Astrocyte (in vitro differentiated cells and primary cell): ENCODE data around the gene MAPK9. TPM values are rescaled to one million over a fixed set of nuclear protein-coding genes. Genes with fewer than 3 reads are reported as not detected.

Experiments used
- DNase-seq: peaks from one replicate; pipeline ENCODE4 v3.0.0-alpha.2; 2010; ENCODE audit warnings: low read depth
- FAIRE-seq: peaks from 2 replicates; lab custom pipeline; 2011; peaks lifted over from hg19 to GRCh38; lab: Jason Lieb, UNC
- H2AFZ ChIP-seq: 2 replicates; pipeline ENCODE4 v1.6.0; 2012; ENCODE audit warnings: low read depth, low read length, inconsistent platforms
- H3K27ac ChIP-seq: 2 replicates; pipeline ENCODE4 v1.5.1; 2011; ENCODE audit warnings: low read depth, low read length, inconsistent platforms
- H3K27me3 ChIP-seq: 2 replicates; pipeline ENCODE4 v1.6.0; 2011; ENCODE audit warnings: low read length, inconsistent platforms; ENCODE audit not compliant: insufficient read depth
- H3K36me3 ChIP-seq: 2 replicates; pipeline ENCODE4 v1.5.1; 2011; ENCODE audit warnings: low read length, inconsistent platforms; ENCODE audit not compliant: insufficient read depth
- H3K4me1 ChIP-seq: 2 replicates; pipeline ENCODE4 v1.5.1; 2011; ENCODE audit warnings: low read length, inconsistent platforms; ENCODE audit not compliant: insufficient read depth
- H3K4me2 ChIP-seq: 2 replicates; pipeline ENCODE4 v1.6.0; 2012; ENCODE audit warnings: low read length, inconsistent platforms
- H3K4me3 ChIP-seq: 2 replicates; pipeline ENCODE4 v1.5.1; 2011; ENCODE audit warnings: low read depth, mild to moderate bottlenecking, low read length, inconsistent platforms; ENCODE audit not compliant: insufficient read depth
- H3K79me2 ChIP-seq: 2 replicates; pipeline ENCODE4 v1.6.0; 2012; ENCODE audit warnings: mild to moderate bottlenecking, low read length, inconsistent platforms; ENCODE audit not compliant: insufficient read depth
- H3K9ac ChIP-seq: 2 replicates; pipeline ENCODE4 v1.6.0; 2012; ENCODE audit warnings: mild to moderate bottlenecking, low read length, inconsistent platforms
- H3K9me3 ChIP-seq: 2 replicates; pipeline ENCODE4 v1.5.1; 2012; ENCODE audit warnings: low read depth, mild to moderate bottlenecking, low read length, inconsistent platforms; ENCODE audit not compliant: insufficient read depth
- H4K20me1 ChIP-seq: 2 replicates; pipeline ENCODE4 v1.6.0; 2012; ENCODE audit warnings: low read length, inconsistent platforms; ENCODE audit not compliant: insufficient read depth
- H3K27ac Mint-ChIP-seq: one replicate; pipeline ENCODE4 v1.8.0; 2021; ENCODE audit warnings: mild to moderate bottlenecking, mixed read lengths; ENCODE audit not compliant: unreplicated experiment
- H3K27me3 Mint-ChIP-seq: one replicate; pipeline ENCODE4 v1.8.0; 2021; ENCODE audit warnings: low read depth, mixed read lengths; ENCODE audit not compliant: unreplicated experiment
- H3K36me3 Mint-ChIP-seq: one replicate; pipeline ENCODE4 v1.8.0; 2021; ENCODE audit warnings: low read depth, mixed read lengths; ENCODE audit not compliant: unreplicated experiment
- H3K4me1 Mint-ChIP-seq: one replicate; pipeline ENCODE4 v1.8.0; 2021; ENCODE audit warnings: low read depth, mixed read lengths; ENCODE audit not compliant: unreplicated experiment
- H3K4me3 Mint-ChIP-seq: one replicate; pipeline ENCODE4 v1.8.0; 2021; ENCODE audit warnings: mild to moderate bottlenecking, moderate library complexity, mixed read lengths; ENCODE audit not compliant: unreplicated experiment
- H3K9me3 Mint-ChIP-seq: one replicate; pipeline ENCODE4 v1.8.0; 2021; ENCODE audit warnings: mild to moderate bottlenecking, mixed read lengths; ENCODE audit not compliant: unreplicated experiment
- EZH2 ChIP-seq: IDR thresholded peaks from 2 replicates; pipeline ENCODE4 v1.6.1; 2012; ENCODE audit warnings: mild to moderate bottlenecking, low read length, inconsistent platforms; ENCODE audit not compliant: insufficient read depth
- total RNA-seq: library from RNA; stranded (reverse); gene quantifications from 2 replicates; pipeline ENCODE4 v1.2.1, GENCODE V29; 2021
- TF ChIP-seq, protein P1 (sequence below): IDR thresholded peaks from 2 replicates; pipeline ENCODE4 v1.5.1; 2011; ENCODE audit warnings: low read depth, mild to moderate bottlenecking, inconsistent platforms, low read length, moderate library complexity; ENCODE audit not compliant: insufficient read depth

Gene MAPK9
- total RNA-seq, 1 donor from 2014 or later, result 34.0 TPM

DNA sequence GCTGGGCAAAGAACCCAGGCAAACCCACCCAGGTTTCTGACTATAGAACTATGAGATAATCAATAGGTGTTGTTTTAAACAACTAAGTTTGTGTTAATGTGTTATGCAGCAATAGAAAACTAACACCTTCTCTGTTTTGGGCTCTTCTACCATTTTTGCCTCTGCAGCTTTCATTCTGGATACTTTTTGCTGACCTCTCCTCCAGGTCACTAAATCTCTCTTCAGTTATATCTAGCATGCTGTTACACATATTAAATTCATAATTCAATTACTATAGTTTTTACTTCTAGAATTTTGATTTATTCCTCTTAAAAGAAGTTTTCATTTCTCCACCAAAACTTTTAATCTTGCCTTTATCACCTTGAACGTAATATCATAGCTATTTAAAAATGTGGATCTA lies 17.2 kb downstream of the MAPK9 start:
- H3K27ac ChIP-seq, result no peak overlapping the region
- H2AFZ ChIP-seq, result no peak overlapping the region
- H3K4me2 ChIP-seq, result no peak overlapping the region
- H3K27me3 ChIP-seq, result no peaks in the 10 kb centered on the region
- H3K36me3 ChIP-seq, result peaks cover 7% of the 10 kb centered on the region
- no peak overlapping the region for H3K27ac Mint-ChIP-seq
- FAIRE-seq, result no peak
- no peaks in the 10 kb centered on the region for H3K4me1 Mint-ChIP-seq
- peaks cover 57% of the 10 kb centered on the region for H3K36me3 Mint-ChIP-seq
- H3K9ac ChIP-seq, result no peak overlapping the region
- no peak overlapping the region for H3K4me3 ChIP-seq
- no peaks in the 10 kb centered on the region for H3K4me1 ChIP-seq
- TF ChIP-seq, protein P1, sequence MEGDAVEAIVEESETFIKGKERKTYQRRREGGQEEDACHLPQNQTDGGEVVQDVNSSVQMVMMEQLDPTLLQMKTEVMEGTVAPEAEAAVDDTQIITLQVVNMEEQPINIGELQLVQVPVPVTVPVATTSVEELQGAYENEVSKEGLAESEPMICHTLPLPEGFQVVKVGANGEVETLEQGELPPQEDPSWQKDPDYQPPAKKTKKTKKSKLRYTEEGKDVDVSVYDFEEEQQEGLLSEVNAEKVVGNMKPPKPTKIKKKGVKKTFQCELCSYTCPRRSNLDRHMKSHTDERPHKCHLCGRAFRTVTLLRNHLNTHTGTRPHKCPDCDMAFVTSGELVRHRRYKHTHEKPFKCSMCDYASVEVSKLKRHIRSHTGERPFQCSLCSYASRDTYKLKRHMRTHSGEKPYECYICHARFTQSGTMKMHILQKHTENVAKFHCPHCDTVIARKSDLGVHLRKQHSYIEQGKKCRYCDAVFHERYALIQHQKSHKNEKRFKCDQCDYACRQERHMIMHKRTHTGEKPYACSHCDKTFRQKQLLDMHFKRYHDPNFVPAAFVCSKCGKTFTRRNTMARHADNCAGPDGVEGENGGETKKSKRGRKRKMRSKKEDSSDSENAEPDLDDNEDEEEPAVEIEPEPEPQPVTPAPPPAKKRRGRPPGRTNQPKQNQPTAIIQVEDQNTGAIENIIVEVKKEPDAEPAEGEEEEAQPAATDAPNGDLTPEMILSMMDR, result no peak
- no peak for TF ChIP-seq EZH2
- DNase-seq, result no peak
- H3K27me3 Mint-ChIP-seq, result no peaks in the 10 kb centered on the region
- peaks cover 42% of the 10 kb centered on the region for H3K9me3 Mint-ChIP-seq
- peaks cover 17% of the 10 kb centered on the region for H3K9me3 ChIP-seq
- H3K4me3 Mint-ChIP-seq, result no peak overlapping the region
- H3K79me2 ChIP-seq, result no peaks in the 10 kb centered on the region
- H4K20me1 ChIP-seq, result no peaks in the 10 kb centered on the region

DNA sequence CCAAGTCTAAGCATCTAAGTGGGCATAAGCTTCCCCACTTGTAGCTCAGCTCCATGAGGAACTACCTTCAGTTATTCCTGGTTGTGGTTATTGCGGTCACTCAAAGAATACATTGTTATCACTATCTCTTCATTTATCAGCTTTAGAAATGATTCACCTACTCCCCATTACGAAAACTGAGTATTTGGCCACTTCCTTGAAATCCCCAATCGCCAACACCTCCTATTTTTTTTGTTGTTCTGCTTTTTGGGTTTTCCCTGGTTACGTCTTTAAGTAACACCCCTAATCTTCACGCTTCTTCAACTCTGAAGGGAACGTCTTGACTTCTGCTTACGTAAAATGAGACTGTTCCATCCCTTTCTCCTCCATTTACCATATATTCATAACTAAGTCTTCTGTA lies 20.7 kb downstream of the MAPK9 start:
- Histone ChIP-seq H4K20me1 (no peaks in the 10 kb centered on the region), H3K27ac (no peak overlapping the region), H3K4me2 (no peak overlapping the region), H2AFZ (no peak overlapping the region), H3K9me3 (peaks cover 17% of the 10 kb centered on the region), H3K79me2 (no peaks in the 10 kb centered on the region), H3K27me3 (no peaks in the 10 kb centered on the region), H3K9ac (no peak overlapping the region), H3K4me1 (no peaks in the 10 kb centered on the region), H3K36me3 (peaks cover 17% of the 10 kb centered on the region), H3K4me3 (no peak overlapping the region)
- Mint-ChIP-seq H3K9me3 (peaks cover 41% of the 10 kb centered on the region), H3K36me3 (peaks cover 55% of the 10 kb centered on the region), H3K4me1 (no peaks in the 10 kb centered on the region), H3K4me3 (no peak overlapping the region), H3K27ac (no peak overlapping the region), H3K27me3 (no peaks in the 10 kb centered on the region)
- TF ChIP-seq EZH2, result no peak
- TF ChIP-seq, protein P1, result no peak
- DNase-seq, result no peak
- no peak for FAIRE-seq

DNA sequence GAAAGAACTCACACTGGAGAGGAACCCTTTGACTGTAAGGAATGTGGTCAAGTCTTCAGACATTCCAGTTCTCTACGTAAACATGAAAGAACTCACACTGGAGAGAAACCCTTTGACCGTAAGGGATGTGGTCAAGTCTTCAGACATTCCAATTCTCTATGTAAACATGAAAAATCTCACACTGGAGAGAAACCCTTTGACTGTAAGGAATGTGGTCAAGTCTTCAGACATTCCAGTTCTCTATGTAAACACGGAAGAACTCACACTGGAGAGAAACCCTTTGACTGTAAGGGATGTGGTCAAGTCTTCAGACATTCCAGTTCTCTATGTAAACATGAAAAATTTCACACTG lies 32.6 kb downstream of the MAPK9 start:
- H4K20me1 ChIP-seq, result no peaks in the 10 kb centered on the region
- Mint-ChIP-seq H3K36me3 (peaks cover 85% of the 10 kb centered on the region), H3K27me3 (no peaks in the 10 kb centered on the region), H3K9me3 (peaks cover 92% of the 10 kb centered on the region), H3K4me1 (no peaks in the 10 kb centered on the region), H3K4me3 (no peak overlapping the region), H3K27ac (no peak overlapping the region)
- H3K4me2 ChIP-seq, result no peak overlapping the region
- H3K27ac ChIP-seq, result no peak overlapping the region
- H3K4me1 ChIP-seq, result no peaks in the 10 kb centered on the region
- H3K4me3 ChIP-seq, result no peak overlapping the region
- H2AFZ ChIP-seq, result no peak overlapping the region
- no peaks in the 10 kb centered on the region for H3K79me2 ChIP-seq
- no peaks in the 10 kb centered on the region for H3K27me3 ChIP-seq
- TF ChIP-seq, protein P1, result no peak
- TF ChIP-seq EZH2, result no peak
- H3K9ac ChIP-seq, result no peak overlapping the region
- FAIRE-seq (peak; percentile 13), DNase-seq (peak; percentile 12)
- H3K36me3 ChIP-seq, result peaks cover 44% of the 10 kb centered on the region
- peaks cover 64% of the 10 kb centered on the region for H3K9me3 ChIP-seq
